D341Med (cell line): ENCODE measurements around the gene TGFBR3.
A peak's percentile ranks its signal among the peaks of the same experiment; 100 is the strongest.

Experiments used
- DNase-seq: peaks from one replicate; pipeline ENCODE4 v3.0.0; 2012; ENCODE audit warnings: low spot score

Gene TGFBR3

DNA sequence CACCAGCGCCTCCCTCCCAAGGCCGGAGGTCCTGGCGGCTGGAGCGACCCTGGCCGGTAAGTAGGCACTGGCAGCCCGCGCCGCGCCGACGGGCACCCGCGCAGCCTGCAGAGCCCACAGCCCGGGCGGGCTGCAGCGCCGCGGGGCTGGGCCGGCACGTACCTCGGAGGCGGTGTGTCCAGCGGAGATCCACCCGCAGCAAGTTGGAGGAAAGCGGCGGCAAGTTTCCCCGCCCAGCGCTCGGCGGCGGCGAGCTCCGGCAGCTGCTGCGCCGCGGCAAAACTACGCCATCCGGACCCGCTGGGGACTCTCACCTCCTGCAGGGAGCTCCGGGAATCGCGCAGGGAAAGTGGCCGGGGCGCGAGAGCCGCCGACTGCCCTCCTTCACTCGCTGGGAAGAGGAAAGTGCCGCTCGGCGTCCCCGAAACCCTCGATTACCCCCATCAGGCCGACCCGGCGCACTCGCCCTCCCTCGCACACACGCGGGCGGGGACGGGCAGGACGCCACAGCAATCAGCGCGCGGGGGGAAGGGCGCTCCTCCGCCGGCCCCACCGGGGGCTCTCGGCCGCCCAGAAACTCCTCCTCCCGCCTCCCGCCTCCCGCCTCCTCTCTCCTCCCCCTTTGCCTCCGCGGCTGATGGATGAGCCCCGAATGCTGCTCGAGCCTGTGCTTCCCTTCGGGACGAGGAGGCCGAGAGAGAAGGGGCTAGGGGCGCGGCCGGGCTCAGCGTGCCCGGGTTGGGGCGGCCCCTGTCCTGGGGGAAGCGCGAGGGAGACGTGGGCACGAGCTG lies at the start of gene TGFBR3:
TSS of gene TGFBR3 (minus strand) at position 436 of the 791 bp plus-strand sequence. CDS start 24,620 bp downstream, outside the sequence.
- peak; percentile 85 for DNase-seq

- no peak for DNase-seq
Observed at GRCh38 chr1:91929250-91929649, 43.3 kb upstream of the TGFBR3 start.

DNA sequence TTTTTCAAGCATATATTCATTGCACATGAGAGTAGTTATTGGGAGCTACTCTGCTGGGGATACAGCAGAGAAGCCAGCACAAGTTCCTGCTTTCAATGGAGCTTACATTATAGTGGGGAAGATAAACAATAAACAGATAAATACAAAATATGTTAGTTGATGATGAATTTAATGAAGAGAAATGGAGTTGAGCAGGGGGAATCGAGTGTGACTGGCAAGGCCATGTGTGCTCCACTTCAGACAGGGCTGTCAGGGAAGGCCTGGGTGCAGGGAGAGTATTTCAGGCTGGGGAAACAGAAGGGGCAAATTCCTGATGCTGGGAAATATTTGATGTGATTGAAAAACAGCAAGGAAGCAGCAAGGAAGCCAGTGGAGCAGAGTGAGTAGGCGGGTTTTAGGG lies 42.1 kb upstream of the TGFBR3 start:
- DNase-seq: no peak

GRCh38 chr1:91925644-91926435 lies 39.9 kb upstream of the TGFBR3 start:
- no peak for DNase-seq

GRCh38 chr1:91924146-91924545 lies 38.2 kb upstream of the TGFBR3 start:
- no peak for DNase-seq

GRCh38 chr1:91919962-91920361 lies 34.0 kb upstream of the TGFBR3 start:
- DNase-seq: no peak

DNA sequence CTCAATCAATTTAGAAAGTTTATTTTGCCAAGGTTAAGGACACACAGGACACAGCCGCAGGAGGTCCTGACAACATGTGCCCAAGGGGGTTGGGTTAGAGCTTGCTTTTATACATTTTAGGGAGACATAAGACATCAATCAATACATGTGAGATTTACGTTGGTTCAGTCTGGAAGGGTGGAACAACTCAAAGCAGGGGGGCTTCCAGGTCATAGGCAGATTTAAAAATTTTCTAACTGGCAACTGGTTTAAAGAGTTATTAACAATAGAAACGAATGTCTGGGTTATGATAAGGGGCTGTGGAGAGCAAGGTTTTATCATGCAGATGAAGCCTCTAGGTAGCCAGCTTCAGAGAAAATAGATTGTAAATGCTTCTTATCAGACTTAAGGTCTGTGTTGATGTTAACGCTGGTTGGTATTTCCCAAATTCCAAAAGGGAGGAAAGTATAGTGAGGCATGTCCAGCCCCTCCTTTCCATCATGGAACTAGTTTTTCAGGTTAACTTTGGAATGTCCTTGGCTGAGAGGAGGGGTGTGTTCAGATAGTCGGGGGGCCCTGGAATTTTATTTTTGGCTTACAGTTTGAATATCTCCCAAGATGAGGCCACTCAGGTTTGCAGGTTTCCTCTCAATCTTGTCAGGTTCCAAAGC lies 31.0 kb upstream of the TGFBR3 start:
- no peak for DNase-seq

- no peak for DNase-seq
Observed at GRCh38 chr1:91916046-91916445, 30.1 kb upstream of the TGFBR3 start.

DNA sequence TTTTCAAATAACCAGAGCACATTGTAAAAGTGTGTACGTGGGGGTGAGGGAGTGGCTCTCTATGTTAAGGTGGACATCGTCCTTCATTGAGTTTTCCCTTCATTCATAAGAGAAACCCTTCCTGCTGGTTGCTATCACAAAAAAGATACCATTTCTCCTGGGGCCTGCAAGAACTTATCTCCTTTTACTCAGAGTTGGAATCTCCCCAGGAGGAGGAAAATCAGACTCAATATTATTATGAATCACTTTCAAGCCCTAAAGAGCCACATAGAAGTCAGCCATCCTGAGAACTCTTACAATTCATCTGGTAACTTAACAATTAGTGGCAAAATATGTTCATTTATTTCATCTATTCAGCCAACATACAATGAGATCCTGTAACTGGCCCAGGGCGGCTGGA lies 27.1 kb upstream of the TGFBR3 start:
- no peak for DNase-seq

GRCh38 chr1:91912266-91912665 lies 26.3 kb upstream of the TGFBR3 start:
- no peak for DNase-seq

GRCh38 chr1:91901231-91901630 lies 15.3 kb upstream of the TGFBR3 start:
- no peak for DNase-seq

DNA sequence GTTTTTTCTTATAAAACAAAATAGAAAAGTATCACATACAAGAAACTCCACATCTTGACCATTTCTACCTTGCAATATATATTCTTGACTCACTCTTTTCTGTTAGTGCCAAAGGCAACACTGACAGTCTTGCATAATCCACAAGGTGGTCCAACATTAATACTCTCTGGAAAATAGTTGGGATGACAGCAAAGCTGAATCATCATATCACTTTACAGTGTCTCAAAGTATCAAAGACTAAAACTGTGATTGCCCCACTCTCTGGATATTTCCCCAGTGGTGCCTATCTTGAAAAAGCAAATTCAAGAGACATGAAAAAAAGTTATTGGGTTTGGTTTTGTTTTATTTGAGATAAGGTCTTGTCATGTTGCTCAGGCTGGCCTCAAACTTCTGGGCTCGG lies 14.6 kb upstream of the TGFBR3 start:
- no peak for DNase-seq

GRCh38 chr1:91897016-91897415 lies 11.1 kb upstream of the TGFBR3 start:
- DNase-seq: no peak

DNA sequence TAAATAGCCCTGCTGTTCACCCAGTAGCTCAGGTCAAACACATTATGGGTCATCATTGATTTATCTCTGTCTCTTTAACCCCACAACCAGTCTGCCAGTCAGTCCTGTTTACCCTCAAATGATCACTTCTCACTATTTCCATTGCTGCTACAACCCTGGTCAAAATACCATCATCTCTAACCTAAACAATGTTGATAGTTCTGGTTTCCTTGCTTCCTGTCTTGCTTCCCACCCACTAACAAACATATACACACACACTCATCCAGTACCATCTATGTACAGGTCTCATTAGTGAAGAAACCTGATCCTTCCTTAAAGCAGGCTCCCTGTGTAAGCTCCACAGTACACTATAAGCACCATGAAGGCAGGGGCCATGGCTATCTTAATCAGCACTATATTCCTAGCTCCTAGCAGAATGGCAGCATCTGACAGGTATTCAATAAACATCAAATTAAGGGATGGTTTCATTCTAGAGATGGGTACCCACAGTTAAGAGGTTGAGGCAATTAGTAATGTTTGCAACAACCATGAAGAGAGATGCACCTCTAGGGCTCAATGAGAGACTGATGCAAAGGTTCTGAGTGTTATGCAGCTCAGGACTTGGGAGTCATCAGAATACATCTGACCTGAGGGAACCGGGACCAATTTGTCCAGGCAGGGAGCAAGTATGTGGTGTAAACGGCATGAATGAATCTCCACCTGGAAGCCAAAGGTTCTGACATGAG lies 10.0 kb upstream of the TGFBR3 start:
- DNase-seq: no peak

DNA sequence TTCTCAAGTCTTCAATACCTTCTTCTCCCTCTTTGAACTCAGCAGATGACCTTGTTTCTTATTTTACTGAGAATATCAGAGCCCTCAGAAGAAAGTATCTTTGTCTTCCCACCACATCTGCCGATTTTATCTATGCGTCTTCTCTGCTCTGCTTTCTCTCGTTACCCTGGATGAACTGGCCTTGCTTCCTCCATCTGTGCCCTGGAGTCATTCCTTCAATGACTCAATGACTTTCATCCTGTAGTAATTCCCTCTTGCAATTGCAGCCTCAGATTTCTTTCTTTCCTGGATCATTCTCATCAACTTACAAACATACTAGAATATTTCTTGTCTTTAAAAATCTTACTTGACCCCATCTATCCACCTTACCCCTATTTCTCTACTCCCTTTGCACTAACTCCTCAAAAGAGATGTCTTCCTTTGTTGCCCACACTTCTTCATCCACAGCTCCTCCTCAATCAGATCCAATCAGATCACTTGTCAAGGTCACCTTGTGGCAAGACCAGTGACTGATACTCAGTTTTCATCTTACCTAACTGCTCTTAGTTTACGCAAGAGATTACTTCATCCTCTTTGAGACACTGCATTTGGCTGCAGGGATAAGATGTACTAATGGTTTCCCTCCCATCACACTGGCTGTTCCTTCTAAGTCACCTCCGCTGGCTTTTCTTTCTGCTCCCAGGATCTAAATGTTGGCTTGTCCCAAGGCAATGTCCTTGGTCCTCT lies 8.2 kb upstream of the TGFBR3 start:
- DNase-seq: no peak

DNA sequence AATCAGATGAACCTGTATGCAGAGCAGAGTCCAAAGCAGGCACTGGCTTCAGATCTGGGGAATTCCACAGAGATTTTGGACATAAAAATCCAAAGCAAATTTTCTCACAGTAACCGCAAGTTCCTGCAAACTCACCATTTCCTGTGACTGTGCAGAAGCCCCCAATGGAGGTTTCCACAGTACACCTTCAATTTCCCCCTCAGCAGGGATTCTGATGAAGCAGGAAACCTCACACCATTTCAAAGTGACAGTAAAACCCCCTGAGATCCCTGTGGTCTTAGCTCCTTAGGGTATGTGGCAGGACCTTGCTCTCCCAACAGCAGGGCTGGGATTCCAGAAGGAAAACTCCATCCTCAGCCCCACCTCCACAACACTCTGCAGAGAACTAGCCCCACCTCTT lies 6.0 kb upstream of the TGFBR3 start:
- DNase-seq: no peak

DNA sequence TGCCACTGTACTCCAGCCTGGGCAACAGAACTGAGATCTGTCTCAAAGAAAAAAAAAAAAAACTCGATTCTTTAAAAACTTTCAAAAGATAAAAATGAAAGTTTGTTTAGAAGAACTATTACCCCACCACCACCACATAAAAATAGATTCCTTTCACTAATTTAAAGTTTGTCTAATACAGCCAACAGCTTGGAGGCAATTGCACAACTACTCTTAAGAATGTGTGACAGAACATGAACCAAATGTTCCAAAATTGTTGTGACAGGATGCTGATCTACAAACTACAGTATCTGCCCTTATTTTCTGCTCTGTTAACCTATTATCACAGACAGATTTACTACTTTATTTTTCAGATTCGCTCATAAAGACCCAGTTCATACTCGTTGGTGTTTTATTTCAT lies 5.5 kb upstream of the TGFBR3 start:
- DNase-seq: no peak

GRCh38 chr1:91889717-91890459 lies 3.9 kb upstream of the TGFBR3 start:
- no peak for DNase-seq

DNA sequence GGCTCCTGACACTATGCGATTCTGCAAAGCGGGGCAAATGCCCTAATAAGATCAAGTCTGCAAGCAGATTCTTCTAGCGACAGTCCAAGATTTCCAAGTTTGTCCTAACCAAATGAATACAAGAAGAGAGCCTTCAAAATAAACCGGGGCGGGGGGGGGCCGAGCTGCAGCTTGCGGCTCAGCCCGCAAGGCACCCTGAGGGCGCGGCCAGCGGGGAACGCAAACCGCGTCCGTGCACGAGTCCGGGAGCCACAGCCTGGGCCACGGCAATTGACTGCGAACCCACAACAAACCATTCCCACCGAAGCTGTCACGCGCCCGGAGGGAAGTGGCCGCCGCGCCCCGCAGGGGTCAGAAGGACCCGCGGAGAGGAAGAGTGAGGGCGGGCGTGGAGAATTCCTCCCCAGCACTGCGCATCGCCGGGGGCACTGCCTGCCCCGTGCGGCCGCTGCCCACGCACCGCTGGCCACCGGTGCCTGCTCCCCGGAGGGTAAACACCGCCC lies 687 bp downstream of the TGFBR3 start:
- DNase-seq: peak; percentile 50

GRCh38 chr1:91884459-91885212 lies 1.3 kb downstream of the TGFBR3 start:
- no peak for DNase-seq
